ENCODE measurements around the gene CTNNA2.

DNA sequence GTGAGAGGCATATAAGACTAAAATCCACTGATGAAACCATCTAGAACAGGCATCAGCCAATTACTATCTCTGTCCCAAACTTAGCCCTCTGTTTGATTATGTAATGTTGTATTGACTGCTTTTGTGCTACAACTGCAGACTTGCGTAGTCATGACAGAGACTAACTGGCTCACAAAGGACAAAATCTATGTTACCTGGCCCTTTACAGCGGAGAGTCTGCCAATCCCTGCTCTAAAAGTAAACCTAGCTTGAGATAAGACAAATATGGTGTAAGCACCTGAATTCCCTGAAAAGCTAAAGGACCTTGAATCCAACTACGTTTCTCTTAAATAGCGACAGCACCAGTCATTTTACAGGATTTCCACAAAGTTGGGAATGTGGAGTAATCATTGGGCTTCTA lies 894.5 kb downstream of the CTNNA2 start:
- no peak for TF ChIP-seq SIN3A (IDR thresholded peaks at IDR 0.05; ENCODE audit: borderline replicate concordance, insufficient read depth, low read depth, low read length)
- TF ChIP-seq, protein P1, sequence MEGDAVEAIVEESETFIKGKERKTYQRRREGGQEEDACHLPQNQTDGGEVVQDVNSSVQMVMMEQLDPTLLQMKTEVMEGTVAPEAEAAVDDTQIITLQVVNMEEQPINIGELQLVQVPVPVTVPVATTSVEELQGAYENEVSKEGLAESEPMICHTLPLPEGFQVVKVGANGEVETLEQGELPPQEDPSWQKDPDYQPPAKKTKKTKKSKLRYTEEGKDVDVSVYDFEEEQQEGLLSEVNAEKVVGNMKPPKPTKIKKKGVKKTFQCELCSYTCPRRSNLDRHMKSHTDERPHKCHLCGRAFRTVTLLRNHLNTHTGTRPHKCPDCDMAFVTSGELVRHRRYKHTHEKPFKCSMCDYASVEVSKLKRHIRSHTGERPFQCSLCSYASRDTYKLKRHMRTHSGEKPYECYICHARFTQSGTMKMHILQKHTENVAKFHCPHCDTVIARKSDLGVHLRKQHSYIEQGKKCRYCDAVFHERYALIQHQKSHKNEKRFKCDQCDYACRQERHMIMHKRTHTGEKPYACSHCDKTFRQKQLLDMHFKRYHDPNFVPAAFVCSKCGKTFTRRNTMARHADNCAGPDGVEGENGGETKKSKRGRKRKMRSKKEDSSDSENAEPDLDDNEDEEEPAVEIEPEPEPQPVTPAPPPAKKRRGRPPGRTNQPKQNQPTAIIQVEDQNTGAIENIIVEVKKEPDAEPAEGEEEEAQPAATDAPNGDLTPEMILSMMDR (IDR thresholded peaks at IDR 0.05), result no peak
- TF ChIP-seq TCF7L2 (IDR thresholded peaks at IDR 0.05; ENCODE audit: low read depth, low read length), result no peak
- TF ChIP-seq POLR2AphosphoS5 (IDR thresholded peaks at IDR 0.05; ENCODE audit: low read depth, low read length), result no peak

Measured in Panc1 (cell line).